SK-MEL-5 (cell line): ENCODE results near the gene BOD1. TPM values are rescaled to one million over a fixed set of nuclear protein-coding genes. Genes with fewer than 3 reads are reported as not detected.
A peak's percentile ranks its signal among the peaks of the same experiment; 100 is the strongest.

Source experiments
- DNase-seq: peaks from one replicate; pipeline ENCODE4 v3.0.0-alpha.2; 2016; ENCODE audit warnings: low read depth, low spot score
- in situ Hi-C: cut with HindIII; loops from 2 replicates; pipeline ENCODE4 v1.10.0; 2016; ENCODE audit warnings: low sequenced_read_pairs, high pct_unique_total_duplicates, low pct_unique_long_range_greater_than_20kb
- total RNA-seq: library from RNA; depleted of rRNA; stranded (reverse); fragments of >200 nt; shearing (Covaris generic); gene quantifications from 2 replicates; pipeline ENCODE4 v1.2.3, GENCODE V29; 2014

BOD1 gene
- total RNA-seq, 1 experiment from 2014 or later = 39.2 TPM

DNA sequence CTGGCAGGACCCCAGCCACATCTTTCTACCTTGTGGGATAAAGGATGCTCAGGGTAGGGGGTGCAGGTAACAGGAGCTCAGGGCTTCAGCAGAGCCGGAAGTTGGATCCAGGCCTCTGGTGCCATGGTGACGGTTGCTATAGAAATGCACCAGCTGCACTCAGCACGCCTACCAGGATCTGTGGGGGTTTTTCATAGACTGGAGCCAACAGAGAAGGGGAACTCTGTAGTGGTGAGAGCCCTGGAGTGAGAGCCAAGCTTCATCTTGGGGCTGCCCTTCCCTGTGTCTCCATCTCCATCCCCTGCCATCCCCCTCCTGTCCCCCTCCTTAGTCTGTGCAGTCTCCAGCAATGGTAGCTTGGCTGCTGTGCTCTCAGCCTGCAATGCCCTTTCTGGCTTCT is 27.5 kb upstream of the BOD1 start:
- in situ Hi-C loops = no loop called here
- DNase-seq = no peak

DNA sequence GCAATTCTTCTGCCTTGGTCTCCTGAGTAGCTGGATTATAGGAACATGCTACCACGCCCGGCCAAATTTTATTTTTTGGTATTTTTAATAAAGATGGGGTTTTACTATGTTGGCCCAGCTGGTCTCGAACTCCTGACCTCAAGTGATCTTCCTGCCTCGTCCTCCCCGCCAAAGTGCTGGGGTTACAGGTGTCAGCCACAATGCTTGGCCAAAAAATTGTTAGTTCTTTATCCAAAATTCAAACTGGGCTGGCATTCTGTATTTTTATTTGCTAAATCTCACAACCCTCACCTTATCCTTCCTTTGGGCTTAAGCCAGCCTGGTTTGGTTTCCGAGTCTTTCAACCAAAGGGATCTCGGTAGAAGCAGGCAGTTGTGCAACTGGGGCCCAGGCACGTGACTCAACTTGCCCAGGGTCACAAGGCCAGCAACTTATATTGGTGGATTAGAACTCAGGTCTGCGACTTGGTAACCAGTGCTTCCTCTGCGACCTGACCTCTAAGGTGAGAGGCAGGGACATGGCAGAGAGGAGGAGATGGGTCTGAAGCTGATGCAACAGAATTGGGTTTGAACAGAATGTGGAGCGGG is 26.5 kb upstream of the BOD1 start:
- DNase-seq = no peak
- in situ Hi-C loops = no loop called here

DNA sequence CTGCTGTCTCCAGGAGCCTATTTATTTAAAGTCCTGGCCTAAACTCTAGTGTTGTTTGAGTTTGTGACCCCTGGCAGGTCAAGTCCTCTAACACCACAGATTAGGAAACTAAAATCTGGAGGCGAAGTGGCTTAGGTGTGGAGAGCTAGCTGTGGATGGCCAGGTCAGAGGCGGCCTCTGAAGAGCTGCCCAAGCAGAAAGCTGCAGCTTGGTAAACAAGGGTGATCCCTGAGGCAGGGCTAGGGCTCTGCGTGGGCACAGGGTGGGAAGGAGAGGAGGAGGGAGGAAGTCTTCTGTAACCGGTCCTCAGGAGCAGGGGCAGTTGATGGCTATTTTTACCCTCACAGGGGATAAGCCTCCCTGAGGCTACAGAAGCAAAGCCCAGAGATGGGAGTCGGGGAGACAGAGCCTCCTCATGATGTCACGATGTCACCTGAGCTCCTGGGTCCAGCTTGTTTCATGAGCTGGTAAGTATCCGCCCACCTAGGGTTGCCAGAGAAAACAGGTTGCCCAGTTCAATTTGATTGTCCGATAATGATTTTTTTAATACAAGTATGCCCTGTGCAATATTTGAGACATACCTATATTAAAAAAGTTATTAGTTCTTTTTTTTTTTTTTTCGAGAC is 25.9 kb upstream of the BOD1 start:
- in situ Hi-C loops = no loop called here
- DNase-seq = no peak

DNA sequence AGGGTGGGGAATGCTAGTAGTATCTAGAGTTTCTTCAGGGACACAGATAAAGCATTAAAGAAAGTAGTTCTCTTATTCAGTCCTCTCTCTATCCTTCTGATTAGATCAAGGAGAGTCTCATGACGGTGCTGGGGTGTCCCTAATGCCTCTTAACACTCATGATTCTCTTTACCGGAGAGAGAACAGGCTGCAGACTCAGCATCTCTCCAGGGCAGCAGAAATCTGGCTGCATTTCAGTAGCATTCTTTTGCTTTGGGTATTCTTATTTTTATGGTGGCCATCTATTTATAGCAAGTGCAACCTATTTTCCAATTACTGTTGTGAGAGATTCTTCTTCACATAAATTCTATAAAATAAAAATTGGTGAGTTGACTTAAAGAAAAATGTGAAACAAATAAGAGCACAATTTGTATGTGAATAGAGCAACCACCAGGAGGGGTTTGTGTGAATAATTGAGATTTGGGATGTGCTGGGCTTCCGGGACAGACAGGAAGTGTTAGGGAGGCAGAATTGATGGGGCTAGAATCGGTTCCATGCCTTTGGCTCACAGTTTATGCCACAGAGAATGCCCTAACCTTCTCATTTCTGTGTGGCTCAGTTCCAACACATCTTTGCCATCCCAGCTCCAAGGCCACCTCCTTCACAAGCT is 23.8 kb upstream of the BOD1 start:
- in situ Hi-C loops = no loop called here
- DNase-seq = no peak

DNA sequence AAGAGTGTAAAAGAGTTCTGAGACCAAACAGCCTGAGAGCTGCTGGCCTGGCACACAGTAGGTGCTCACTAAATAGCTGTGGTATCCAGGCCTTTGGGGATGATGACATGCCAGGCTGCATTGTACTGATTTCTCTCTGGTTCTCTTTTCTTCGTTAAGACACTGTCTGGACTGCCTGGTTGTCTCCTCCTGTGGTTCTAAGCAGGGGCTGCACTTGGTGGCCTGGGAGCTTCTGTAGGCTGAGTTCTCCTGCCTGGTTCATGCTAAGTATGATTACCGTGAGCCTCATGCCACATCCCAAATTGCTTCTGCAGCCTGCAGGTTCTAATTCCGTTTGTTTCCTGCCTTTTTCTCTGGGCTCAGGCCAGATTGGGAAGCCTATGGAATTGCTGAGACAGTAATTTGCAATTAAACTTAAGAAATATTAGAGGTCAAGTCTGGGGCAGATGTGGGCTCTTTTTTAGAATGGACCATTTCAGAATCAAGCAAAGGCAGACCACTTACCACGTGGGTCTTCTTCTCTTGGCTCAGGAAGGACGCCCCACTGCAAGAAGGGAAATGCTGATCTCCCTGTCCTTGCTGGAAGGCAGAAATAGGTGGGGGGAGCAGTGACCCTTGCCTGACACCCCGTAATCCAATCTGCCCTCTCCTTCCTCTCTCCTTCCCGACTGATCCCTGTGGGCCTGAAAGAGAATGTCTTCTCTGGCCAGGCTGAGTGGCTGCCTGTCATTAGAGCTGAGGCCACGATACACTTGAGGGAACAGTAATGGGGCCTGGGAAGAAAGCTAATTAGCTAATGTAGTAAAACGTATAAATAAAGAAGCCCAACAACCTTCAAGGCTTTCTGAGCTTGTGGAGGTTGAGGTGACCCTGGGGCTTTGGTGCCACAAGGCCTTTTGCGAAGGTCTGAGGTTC is 21.9 kb upstream of the BOD1 start:
- DNase-seq = no peak
- in situ Hi-C loops = no loop called here

DNA sequence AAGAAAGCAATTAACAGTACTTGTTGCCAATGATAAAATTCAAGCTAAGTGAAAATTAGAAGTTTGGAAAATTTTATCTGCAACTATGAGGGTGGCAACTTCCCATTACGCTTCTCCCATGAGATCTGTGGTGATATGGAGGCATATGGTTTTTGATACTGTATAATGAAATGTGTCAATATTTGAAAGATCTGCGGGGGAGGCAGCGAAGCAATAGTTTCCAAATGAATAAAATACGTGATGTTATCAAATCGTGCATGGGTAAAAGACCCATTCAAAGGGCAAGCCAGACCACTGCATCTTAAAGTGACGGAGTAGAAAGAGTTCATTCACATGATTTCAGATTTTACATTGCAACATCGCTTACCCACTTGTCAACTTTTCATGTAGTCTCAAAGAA is 20.9 kb upstream of the BOD1 start:
- in situ Hi-C loops = no loop called here
- DNase-seq = no peak

DNA sequence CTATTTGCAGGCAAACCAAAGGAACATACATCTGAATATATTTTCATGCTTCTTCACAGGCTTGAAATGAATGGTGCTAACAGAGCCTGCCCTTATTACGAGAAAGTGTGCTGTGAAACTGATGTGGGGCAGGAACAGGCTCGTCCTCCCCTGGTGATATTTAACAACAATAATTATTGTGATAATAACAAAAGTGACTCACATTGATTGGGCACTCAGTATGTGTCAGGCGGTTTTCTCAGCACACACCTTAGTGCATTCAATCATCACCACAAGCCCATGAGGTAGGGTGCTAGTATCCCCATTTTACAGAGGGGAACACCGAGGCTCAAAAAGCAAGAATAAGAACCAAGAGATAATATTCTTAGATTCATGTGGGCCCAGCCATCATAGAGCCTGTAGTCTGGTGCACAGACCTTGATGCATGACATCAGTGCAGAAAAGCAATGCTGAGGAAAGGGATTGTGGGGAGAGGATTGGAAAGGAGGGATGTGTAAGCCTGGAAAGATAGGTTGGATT is 18.1 kb upstream of the BOD1 start:
- no peak for DNase-seq
- in situ Hi-C loops = no loop called here

DNA sequence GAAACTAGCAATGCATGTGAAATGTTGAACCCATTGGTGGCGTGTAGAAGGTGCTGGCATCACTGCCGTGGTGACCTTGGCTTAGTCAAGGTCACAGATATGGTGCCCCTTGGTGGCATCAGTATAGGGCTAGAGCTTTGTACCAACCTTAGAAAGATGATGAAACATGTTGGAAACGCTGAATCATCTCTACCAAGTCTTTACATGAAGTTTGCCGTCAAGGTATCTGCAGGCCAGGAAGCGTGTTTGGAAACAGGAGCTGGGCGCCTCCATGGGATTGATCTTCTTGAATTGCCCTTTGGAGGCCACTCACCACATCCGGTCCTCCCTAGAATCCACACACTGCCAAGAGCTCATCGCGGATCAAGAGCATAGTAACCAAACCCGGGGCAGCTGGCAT is 16.9 kb upstream of the BOD1 start:
- in situ Hi-C loops = no loop called here

DNA sequence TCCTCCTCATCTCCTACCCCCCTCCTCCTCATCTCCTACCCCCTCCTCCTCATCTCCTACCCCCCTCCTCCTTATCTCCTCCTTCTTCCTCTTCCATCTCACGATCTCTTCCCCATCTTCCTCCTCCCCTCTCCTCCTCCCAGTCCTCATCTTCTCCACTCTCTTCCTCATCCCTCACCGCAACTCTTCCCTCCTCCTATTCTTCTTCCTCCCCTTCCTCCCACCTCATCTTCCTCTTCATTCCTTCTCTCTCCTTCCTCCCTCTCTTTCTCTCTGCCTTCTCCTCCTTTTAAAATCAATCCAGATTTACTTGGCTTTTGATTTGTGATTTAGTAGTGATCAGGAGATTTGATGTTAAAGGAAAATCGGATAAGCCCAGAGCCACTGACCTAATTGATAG is 15.0 kb upstream of the BOD1 start:
- in situ Hi-C loops = no loop called here
- DNase-seq = no peak

More for the DNA sequence above, 16.9 kb upstream of the BOD1 start:
- DNase-seq = no peak

DNA sequence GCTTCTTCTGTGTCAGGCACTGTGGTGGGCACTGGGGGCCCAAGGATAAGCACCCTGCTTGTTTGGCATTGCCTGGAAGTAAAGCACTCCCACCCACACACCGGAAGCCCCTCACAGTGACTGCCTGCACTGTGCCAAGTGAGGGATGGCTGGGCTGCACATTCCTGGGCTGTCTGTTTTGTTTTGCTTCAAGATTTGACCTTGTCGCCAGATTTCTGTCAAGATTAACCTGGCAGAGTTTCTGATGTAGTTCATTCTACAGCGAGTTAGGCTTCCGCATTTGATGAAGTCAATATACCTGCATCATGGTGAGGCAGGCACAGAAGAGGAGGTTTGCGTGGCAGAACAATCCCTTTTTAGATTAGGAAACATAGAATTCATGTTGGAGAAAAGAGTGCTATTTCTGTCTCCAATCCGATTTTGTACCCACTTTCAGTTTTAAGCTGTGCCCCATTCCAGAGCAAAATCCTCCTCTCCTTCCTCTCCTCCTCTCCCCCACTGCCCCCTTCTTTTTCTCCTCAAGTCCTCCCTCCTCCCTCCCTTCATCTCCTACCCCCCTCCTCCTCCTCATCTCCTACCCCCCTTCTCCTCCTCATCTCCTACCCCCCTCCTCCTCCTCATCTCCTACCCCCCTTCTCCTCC is 14.4 kb upstream of the BOD1 start:
- in situ Hi-C loops = no loop called here
- DNase-seq = no peak

DNA sequence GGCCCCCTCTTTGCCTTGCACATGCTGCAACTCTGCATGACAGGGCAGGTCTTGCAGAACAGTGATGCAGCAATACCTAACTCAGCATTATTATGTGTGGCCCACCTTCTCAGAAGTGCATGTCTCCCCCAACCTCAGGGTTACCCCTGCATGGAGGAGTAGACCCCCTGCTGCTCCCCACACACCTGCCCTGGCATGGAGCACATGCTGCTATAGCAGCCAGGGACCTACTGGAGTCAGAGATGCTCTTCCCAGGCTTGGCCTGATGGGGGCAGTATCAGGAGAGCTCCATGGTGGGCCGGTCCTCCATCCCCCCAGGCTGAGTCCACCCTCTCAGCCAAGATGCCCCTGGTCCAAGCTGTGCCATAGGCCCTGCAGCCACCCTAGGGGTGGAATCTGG is 13.2 kb upstream of the BOD1 start:
- in situ Hi-C loops = no loop called here

DNA sequence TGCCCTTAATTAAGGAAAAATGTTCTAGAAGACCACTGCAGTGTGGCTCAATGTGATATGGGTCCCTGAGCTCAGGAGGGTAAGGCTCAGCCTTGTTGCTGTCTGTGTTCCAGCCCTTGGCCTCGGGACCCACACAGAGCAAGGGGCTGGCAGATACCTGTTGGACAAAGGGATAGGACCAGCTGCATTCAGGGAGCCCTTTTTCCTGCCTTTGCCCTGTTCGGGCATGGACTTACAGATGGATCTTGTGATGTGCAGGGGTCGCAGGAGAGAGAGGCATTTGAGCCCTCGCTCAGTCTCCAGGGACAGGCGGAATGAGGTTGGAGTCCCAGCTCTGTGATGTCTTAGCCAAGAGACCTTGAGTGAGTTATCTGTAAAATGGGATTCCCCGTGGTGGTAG is 12.1 kb upstream of the BOD1 start:
- in situ Hi-C loops = no loop called here
- DNase-seq = no peak

More for the DNA sequence above, 13.2 kb upstream of the BOD1 start:
- DNase-seq = peak; percentile 53

DNA sequence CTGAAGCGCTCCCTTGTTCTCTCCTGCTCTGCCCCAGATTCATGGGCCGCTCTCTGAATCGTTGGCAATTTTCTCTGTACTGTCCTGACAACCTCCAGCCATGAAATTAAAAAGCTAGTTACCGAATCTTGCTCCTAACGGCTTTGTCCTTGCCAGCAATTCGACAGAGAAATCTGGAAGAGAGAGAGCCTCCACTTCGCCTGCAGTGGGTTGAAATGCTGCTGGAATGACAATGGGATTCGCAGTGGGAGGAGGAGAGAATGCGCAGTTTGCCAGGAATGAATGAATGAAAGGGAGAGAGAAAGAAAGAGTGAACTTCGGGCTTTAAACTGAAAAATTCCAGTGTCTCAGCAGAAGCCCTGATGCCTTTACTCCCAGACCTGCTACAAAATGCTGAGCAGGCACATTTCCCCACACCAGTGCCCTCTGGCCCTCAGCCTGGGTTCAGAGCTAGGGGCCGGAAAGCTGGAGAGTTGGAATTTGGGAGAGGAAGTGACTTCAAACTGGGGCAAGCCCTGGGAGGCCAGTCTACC is 11.5 kb upstream of the BOD1 start:
- DNase-seq = no peak
- in situ Hi-C loops = no loop called here

DNA sequence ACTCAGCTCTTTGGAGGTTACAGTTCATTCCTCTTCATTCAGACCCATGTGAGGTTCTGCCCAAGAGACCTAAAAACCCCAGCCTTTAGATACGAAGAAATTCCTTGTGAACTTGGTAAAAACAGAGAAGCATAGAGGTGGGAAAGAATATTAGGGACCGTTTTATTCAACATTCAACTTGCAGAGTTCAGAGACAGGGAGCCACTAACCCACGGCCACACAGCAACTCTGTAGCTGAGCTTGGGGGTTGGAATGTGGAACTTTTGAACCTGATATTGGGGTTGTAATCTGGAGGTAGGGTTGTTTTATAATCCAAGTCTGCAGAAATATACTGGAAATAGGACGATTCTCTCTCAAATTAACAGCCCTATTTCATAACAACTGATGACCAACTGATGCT is 10.8 kb upstream of the BOD1 start:
- DNase-seq = no peak
- in situ Hi-C loops = no loop called here

DNA sequence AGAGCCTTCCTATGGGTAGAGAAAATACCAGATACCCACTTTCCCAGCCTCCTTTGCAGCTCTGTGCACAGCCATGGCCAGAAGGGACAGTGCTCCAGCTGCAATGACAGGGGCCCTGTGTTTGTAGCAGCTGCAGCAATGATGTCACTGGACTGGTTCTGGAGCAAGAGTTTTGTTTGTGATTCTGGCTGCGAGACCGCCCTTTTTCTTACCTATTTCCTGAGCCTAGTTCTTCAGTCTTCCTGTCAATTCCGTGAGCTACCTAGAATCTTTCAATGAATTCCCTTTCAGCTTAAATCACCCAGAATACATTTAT is 10.0 kb upstream of the BOD1 start:
- DNase-seq = no peak
- in situ Hi-C loops = no loop called here

DNA sequence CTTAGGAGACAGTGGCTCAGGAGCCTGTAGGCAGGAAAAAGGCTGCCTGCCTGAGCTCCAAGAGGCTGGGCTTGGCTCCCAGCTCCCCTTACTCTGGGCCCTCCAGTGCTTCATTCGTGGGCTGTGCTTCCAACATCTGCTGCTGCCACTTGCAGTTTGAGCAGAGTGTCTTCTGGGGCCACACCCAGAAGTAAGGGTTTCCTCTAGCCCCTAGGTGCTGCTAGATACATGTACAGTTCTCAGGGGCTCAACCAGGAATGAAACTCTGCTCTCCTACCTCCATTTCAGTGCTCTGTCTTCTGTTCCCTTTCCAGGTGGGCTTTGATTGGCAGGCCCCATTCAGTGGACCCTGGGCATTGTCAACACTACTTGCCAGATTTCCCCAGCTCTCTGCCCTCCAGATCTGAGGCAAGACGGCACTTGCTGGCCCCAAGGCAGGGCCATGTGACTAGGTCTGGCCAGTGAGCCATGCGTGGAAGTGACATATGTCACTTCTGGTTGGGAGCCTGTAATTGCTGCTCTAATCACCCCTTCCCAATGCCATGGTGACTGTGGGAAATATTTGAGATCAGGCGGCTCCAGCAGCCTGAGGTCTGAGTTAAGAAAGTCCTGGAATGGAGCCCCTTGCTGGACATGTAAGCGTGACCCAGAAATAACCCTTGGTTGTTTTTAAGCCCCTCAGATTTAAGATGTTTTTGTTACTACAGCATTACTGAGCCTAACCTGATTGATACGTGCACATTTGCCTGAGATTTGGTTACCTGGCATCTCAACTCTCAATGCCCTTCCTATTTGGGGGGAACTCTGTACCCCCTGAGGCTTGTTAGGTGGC is 9.4 kb upstream of the BOD1 start:
- in situ Hi-C loops = no loop called here
- no peak for DNase-seq

DNA sequence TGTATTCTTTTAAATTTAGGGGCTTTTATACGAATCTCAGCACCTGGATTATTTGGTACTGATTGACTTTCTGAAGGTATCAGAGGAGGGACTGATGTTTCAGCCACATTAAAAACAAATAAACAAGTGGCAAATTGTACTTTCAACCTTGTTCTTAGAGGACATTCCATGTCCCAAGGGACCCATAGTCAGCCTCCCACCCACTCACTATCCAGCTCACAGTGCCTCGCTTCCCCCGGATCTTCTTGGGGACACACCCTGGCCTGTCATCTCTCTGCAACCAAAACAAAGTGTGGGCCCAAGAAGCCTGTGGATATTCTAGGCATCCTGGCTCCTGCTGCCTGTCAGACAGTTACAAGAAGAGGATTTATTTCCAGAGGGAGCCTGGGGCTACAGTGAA is 8.8 kb upstream of the BOD1 start:
- DNase-seq = no peak
- in situ Hi-C loops = no loop called here
